GM12865 (cell line): Measurements from ENCODE around the gene IFI30.
"Not testable (repeated sequence)": the region's sequence is repeated elsewhere in the genome, so short reads cannot be mapped to it uniquely, and the experiment has no call there.

Experiments used
- DNase-seq: peaks from one replicate; pipeline ENCODE4 v3.0.0; 2010; ENCODE audit warnings: low read depth
- H3K4me3 ChIP-seq: 2 replicates; pipeline ENCODE4 v1.5.1; 2011; ENCODE audit warnings: mild to moderate bottlenecking, low read depth, low read length, control low read depth
- CTCF ChIP-seq: IDR thresholded peaks from 2 replicates; pipeline ENCODE4 v1.5.1; 2011; ENCODE audit warnings: low read length, control low read depth, low read depth, inconsistent platforms; ENCODE audit not compliant: insufficient read depth; ENCODE audit errors: missing control alignments

IFI30 gene

GRCh38 chr19:18157465-18158063, 16.0 kb upstream of the IFI30 start:
- H3K4me3 ChIP-seq: no peak overlapping the region
- DNase-seq: no peak
- TF ChIP-seq CTCF: no peak

GRCh38 chr19:18158467-18158866, 15.1 kb upstream of the IFI30 start:
- no peak for TF ChIP-seq CTCF
- H3K4me3 ChIP-seq: no peak overlapping the region
- DNase-seq: no peak

GRCh38 chr19:18159059-18159616, 14.5 kb upstream of the IFI30 start:
- DNase-seq, H3K4me3 ChIP-seq: not testable (repeated sequence)

- no peak for DNase-seq
- TF ChIP-seq CTCF: no peak
- no peak overlapping the region for H3K4me3 ChIP-seq
Measured at GRCh38 chr19:18159810-18160209, 13.8 kb upstream of the IFI30 start.

GRCh38 chr19:18160493-18160970, 13.1 kb upstream of the IFI30 start:
- no peak for TF ChIP-seq CTCF
- peak overlapping the region; percentile 44 for H3K4me3 ChIP-seq
- no peak for DNase-seq

- H3K4me3 ChIP-seq: peak overlapping the region; percentile 44
- peak; percentile 85 for DNase-seq
- TF ChIP-seq CTCF: peak; percentile 66
Measured at GRCh38 chr19:18160971-18161635, 12.5 kb upstream of the IFI30 start.

- no peak for TF ChIP-seq CTCF
- no peak overlapping the region for H3K4me3 ChIP-seq
- DNase-seq: no peak
Measured at GRCh38 chr19:18161636-18162002, 12.0 kb upstream of the IFI30 start.
